ENCODE results near the gene MEGF8. TPM values are rescaled to one million over a fixed set of nuclear protein-coding genes. Genes with fewer than 3 reads are reported as not detected.
A peak's percentile ranks its signal among the peaks of the same experiment; 100 is the strongest.

Gene MEGF8
- total RNA-seq, 4 donors from 2014 or later = 10.7 to 21.5 (median 16.1) TPM

- peak overlapping the region; percentile 47 for H3K4me3 ChIP-seq
- WGBS = 19% methylated on average over 24 of the region's 25 CpGs
- peak overlapping the region; percentile 85 for H3K27ac ChIP-seq
- TF ChIP-seq EP300 (IDR thresholded peaks at IDR 0.05) (no peak), POLR2AphosphoS5 (IDR thresholded peaks at IDR 0.05) (no peak), POLR2A (IDR thresholded peaks at IDR 0.05) (no peak)
- TF ChIP-seq, protein P1, sequence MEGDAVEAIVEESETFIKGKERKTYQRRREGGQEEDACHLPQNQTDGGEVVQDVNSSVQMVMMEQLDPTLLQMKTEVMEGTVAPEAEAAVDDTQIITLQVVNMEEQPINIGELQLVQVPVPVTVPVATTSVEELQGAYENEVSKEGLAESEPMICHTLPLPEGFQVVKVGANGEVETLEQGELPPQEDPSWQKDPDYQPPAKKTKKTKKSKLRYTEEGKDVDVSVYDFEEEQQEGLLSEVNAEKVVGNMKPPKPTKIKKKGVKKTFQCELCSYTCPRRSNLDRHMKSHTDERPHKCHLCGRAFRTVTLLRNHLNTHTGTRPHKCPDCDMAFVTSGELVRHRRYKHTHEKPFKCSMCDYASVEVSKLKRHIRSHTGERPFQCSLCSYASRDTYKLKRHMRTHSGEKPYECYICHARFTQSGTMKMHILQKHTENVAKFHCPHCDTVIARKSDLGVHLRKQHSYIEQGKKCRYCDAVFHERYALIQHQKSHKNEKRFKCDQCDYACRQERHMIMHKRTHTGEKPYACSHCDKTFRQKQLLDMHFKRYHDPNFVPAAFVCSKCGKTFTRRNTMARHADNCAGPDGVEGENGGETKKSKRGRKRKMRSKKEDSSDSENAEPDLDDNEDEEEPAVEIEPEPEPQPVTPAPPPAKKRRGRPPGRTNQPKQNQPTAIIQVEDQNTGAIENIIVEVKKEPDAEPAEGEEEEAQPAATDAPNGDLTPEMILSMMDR (IDR thresholded peaks at IDR 0.05) = no peak
- H3K4me1 ChIP-seq = peaks cover 29% of the 10 kb centered on the region
- no peaks in the 10 kb centered on the region for H3K27me3 ChIP-seq
- DNase-seq (ENCODE audit: low spot score in 2 of 2) = no peak
- H3K36me3 ChIP-seq = no peaks in the 10 kb centered on the region
- no peaks in the 10 kb centered on the region for H3K9me3 ChIP-seq
Observed at GRCh38 chr19:42397263-42398166, 72.1 kb downstream of the MEGF8 start.

DNA sequence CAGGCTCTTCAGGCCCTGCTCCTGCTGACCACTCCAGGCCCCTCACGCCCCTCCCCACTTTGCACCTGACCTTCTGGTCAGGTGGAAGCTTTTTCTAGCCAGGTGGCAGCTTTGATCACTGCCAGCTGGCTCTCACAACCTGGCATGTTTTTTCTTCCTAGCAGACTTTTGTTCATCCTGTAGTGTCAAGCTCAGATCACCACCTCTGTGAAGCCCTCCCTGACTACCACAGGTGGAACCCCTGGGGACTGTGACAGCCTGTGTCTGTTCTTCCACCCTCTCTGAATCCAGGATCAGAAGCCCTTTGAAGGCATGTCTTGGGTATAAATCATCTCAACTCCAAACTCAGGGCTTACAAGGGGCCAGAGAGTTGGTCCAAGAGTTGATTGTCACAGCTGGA lies 75.0 kb downstream of the MEGF8 start:
- H3K4me3 ChIP-seq = no peak overlapping the region
- H3K27ac ChIP-seq = no peak overlapping the region
- peaks cover 30% of the 10 kb centered on the region for H3K4me1 ChIP-seq
- H3K9me3 ChIP-seq = no peaks in the 10 kb centered on the region
- no peaks in the 10 kb centered on the region for H3K27me3 ChIP-seq
- WGBS = 93% methylated on average over 1 of the region's 1 CpG
- no peak for DNase-seq (ENCODE audit: low spot score in 2 of 2)
- TF ChIP-seq EP300 (IDR thresholded peaks at IDR 0.05) (no peak), POLR2A (IDR thresholded peaks at IDR 0.05) (no peak), POLR2AphosphoS5 (IDR thresholded peaks at IDR 0.05) (no peak)
- TF ChIP-seq, protein P1 (IDR thresholded peaks at IDR 0.05) = no peak
- H3K36me3 ChIP-seq = no peaks in the 10 kb centered on the region

DNA sequence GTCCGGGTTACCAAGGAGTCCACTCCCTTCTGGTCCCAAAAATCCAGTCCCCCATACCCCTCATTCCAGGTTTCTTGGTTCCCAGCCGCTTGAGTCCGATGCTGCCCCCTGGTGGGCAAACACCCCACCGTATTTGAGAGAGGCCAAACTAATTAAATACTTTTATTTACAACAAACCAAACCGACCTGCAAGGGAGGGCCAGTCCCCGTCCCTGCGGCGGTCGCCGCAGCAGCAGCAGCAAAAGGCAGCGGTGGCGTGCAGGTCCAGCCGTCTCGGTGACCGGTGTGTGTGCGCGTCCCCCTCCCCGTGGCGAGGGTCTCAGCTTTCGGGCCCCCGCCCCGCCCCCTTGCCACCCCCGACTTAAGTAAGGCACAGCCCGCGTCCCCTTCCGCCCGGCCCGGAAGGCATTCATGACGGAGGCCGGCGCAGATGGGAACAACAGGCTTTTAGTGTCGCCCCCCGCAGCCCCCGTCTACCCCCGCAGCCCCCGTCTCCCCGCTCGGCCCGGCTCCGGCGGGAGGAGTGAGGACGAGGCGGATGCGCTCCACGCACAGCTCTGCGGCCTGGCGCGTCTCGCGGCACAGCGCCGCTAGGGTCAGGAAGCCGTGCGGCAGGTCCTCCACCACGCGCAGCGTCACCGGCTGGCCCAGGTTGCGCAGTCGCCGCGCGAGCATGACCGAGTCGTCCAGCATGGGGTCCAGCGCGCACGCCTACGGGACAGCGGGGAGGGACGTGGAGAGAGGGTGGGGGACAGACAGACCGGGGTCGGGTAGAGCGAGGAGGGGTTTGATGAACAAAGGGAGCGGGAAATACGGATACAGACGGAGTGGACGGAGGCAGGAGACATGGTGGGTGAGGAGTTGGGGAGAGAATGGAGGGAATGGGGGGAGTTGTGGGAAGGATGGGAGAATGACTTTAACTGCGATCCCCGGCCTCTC lies 76.2 kb downstream of the MEGF8 start:
- H3K4me3 ChIP-seq = peak overlapping the region; percentile 68
- no peaks in the 10 kb centered on the region for H3K36me3 ChIP-seq
- H3K27me3 ChIP-seq = no peaks in the 10 kb centered on the region
- peak; percentile 89 to 91 for DNase-seq (ENCODE audit: low spot score in 2 of 2)
- TF ChIP-seq, protein P1 (IDR thresholded peaks at IDR 0.05) = peak; percentile 69 to 71
- no peak for TF ChIP-seq EP300 (IDR thresholded peaks at IDR 0.05)
- under 1% methylated on average over 46 of the region's 80 CpGs for WGBS
- H3K4me1 ChIP-seq = peaks cover 30% of the 10 kb centered on the region
- H3K27ac ChIP-seq = peak overlapping the region; percentile 23
- no peaks in the 10 kb centered on the region for H3K9me3 ChIP-seq

GRCh38 chr19:42402376-42403116 lies 77.1 kb downstream of the MEGF8 start:
- WGBS = 55% methylated on average over 18 of the region's 34 CpGs
- peak overlapping the region; percentile 68 for H3K4me3 ChIP-seq
- TF ChIP-seq, protein P1 (IDR thresholded peaks at IDR 0.05) = no peak
- TF ChIP-seq EP300 (IDR thresholded peaks at IDR 0.05) (no peak), POLR2AphosphoS5 (IDR thresholded peaks at IDR 0.05) (no peak), POLR2A (IDR thresholded peaks at IDR 0.05) (no peak)
- H3K27me3 ChIP-seq = no peaks in the 10 kb centered on the region
- H3K36me3 ChIP-seq = no peaks in the 10 kb centered on the region
- peaks cover 24% of the 10 kb centered on the region for H3K4me1 ChIP-seq
- no peak overlapping the region for H3K27ac ChIP-seq
- no peak for DNase-seq (ENCODE audit: low spot score in 2 of 2)
- H3K9me3 ChIP-seq = no peaks in the 10 kb centered on the region

All from suprapubic skin (tissue), 4 donors.